Stimulated activated CD4-positive, alpha-beta T cell treated with anti-CD3 and anti-CD28 coated beads, Interleukin-1b, Interleukin-23, amount 100 ng/mL, for 1 hour (primary cell): ENCODE results near the gene ZNF358.

ENCODE experiments used
- DNase-seq, 2 donors: peaks; one replicate each; pipeline ENCODE4 v3.0.0-alpha.2; 2020; ENCODE audit warnings: low read depth in 2 of 2

ZNF358 gene

GRCh38 chr19:7515645-7516151 is at the start of gene ZNF358:
ZNF358 (plus strand) TSS chr19:7516103; CDS start chr19:7519243, 3,140 bp downstream.
- no peak for DNase-seq

DNA sequence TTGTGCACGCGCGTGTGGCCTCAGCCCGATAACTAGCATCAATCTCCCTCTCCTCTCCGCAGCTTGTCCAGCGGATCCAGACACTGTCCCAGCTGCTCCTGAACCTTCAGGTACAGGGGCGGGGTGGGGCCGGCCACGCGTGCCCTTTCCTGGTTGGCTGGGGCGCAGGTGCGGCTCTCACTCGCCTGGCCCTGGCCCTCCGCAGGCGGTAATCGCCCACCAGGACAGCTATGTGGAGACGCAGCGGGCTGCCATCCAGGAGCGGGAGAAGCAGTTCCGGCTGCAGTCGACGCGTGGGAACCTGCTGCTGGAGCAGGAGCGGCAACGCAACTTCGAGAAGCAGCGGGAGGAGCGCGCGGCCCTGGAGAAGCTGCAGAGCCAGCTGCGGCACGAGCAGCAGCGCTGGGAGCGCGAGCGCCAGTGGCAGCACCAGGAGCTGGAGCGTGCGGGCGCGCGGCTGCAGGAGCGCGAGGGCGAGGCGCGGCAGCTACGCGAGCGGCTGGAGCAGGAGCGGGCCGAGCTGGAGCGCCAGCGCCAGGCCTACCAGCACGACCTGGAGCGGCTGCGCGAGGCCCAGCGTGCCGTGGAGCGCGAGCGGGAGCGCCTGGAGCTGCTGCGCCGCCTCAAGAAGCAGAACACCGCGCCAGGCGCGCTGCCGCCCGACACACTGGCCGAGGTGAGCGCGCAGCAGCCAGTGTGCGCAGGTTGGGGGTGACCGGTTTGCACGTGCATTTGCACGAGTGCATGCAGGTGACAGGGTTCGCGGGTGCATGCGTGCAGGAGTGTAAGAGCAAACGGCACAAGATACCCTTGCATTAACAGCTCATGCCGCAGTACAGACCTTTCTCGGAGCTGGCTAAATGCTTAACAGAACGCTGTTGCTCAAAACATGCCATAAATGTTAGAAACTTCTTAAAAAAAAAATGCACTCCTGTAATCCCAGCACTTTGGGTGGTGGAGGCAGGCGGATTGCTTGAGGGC is 48.6 kb upstream of the ZNF358 start:
- DNase-seq, result no peak

DNA sequence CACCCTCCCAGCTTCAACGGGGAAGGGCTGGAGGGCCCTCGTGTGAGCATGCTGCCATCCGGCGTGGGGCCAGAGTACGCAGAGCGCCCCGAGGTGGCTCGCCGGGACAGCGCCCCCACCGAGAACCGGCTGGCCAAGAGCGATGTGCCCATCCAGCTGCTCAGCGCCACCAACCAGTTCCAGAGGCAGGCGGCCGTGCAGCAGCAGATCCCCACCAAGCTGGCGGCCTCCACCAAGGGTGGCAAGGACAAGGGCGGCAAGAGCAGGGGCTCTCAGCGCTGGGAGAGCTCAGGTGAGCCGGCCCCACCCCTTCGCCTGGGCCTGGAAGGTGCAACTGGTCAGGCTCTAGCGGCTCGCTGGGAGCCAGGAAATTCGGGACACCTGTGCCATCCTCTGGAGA is 47.1 kb upstream of the ZNF358 start:
- DNase-seq, result no peak

- DNase-seq, result no peak
Observed at GRCh38 chr19:7469669-7470285, 46.1 kb upstream of the ZNF358 start.

DNA sequence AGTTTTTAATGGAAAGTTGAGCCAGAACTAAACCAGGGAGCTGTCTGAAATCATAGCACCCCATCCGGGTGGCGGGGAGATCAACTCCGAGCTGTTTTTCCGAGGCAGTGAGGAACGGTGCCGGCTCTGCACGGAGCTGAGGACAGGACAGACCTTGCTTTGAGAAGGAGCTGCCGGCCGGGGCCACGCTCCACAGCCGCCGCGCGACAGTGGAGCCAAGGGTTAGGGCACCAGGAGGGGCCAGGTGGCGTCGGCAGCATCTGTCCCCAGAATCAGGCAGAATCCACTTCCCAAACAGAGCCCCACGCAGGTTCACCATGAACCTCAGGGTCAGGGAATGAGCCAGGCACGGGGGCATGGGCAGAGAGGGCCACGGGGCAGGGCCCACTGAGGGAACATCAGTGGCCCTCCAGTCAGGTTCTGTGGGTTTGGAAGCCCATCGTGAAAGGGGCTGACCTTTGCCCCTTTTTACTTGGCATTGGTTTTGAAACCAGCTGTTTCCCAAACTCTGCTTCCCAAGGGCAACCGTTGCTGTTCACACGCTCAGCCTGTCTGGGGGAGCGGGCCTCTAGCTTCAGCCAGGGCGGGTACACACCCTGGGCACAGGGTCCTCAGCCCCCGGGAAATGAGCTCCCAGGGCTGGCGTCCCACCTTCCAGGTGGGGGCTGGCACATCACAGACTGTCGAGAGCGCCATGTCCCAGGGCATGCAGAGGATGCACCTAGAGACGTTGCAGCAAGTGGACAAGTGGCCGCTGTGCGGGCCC is 45.2 kb upstream of the ZNF358 start:
- DNase-seq, result no peak

GRCh38 chr19:7471696-7472615 is 43.9 kb upstream of the ZNF358 start:
- no peak for DNase-seq

DNA sequence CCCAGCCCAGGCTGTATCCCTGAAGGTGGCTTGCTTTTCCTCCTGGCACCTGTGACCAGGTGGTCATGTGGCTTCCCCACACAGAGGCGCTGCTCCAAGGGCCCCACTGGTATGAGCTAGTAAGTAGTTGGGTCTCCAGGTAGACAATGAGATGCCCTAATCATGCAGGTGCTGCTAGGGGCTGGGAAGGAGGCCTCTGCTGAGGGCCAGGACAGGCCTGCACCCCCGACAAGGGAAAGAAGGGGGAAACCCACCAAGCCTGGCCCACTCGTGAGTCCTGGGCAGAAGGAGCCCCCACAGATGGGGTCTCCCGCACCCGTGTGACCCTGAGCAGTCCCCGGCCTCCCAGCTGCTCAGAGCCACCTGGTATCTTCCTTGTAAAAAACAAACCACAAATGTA is 40.2 kb upstream of the ZNF358 start:
- DNase-seq, result no peak

DNA sequence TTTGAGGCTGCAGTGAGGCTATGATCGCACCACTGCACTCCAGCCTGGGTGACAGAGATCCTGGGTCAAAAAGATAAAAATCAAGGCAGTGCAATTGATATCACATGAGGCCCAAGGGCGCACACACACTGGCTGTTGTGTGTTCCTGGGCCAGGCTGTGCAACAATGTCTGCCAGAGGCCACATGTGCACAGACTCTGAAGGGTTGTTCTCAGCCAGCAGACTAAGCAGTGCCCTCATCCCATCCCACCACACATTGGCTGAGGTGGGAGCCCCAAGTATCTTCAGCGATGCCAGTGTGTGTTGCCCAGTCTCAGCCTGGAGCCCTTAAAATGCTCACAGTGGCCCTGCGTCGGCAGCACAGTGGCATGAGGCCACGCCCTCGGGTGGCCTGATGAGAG is 39.7 kb upstream of the ZNF358 start:
- no peak for DNase-seq

GRCh38 chr19:7476777-7477494 is 39.0 kb upstream of the ZNF358 start:
- no peak for DNase-seq

GRCh38 chr19:7477758-7478157 is 38.1 kb upstream of the ZNF358 start:
- DNase-seq, result no peak

- no peak for DNase-seq
Observed at GRCh38 chr19:7478173-7478842, 37.6 kb upstream of the ZNF358 start.

- no peak for DNase-seq
Observed at GRCh38 chr19:7478843-7479227, 37.1 kb upstream of the ZNF358 start.

GRCh38 chr19:7480222-7480969 is 35.5 kb upstream of the ZNF358 start:
- no peak for DNase-seq

DNA sequence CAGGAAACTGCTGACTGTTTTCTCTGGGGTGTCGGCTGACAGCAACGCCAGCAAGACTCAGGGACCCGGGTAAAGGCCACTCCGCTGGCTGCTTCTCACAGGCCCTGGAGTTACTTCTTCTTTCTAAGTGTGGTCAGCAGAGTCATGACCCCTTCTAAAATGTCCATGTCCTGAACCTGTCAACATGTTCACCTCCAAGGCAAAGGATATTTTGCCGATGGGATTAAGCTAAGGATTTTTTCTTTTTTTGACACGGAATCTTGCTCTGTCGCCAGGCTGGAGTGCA is 35.0 kb upstream of the ZNF358 start:
- no peak for DNase-seq

DNA sequence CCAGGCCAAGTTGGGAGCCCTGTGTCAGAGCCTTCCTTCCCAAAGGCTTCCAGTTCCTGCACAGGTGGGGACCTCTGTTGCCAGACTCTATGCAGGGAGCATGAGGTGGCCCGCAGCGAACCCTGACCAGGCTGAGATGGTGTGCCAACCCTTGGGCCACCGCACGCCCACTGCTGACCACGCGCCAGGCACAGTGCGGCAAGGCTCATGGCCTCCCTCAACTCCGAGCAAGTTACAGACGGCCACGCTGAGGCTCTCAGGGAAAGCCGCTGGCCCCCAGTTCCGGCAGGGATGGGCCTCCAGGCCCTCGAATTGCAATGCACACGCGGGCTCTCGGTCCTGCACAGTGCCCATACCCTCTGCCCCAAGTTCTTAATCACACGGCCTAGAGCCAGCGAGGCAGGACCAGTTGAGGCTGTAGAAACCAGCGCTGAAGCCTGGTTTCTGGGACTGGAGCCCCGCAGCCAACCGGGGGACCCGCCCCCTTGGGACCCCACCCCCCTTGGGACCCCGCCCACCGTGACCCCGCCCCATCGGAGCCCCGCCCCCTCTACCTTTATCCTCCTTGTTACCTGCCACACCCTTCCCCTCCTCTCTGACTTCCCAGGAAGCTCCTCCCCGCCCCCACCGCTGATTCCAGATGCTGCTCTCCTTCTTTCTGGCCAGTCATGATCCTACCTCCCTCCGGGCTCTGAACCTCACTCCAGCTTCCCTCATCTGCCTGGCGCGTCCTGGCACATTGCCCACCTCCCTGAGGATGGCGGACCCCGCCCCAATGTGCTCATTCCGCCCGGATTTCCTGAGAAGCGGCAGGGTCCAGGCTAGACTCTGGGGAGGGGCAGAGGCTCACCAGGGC is 33.1 kb upstream of the ZNF358 start:
- DNase-seq, result no peak

GRCh38 chr19:7483720-7484201 is 32.1 kb upstream of the ZNF358 start:
- DNase-seq, result no peak

DNA sequence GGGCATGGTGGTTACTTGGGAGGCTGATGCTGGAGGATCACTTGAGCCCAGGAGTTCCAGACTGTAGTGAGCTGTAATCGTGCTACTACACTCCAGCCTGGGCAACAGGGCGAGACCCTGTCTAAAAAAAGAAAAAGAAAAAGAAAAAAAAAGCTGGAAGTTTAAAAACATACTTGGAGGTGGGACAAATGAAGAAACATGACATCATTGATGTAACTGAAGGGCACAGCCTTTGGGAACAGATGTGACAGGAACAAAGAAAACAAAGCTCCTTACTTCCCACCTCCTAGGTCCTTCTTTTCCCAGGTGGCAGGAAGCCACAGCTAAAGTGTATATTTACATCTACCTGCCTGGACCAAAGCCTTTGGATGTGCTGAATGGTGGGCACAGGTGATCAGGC is 29.0 kb upstream of the ZNF358 start:
- no peak for DNase-seq

DNA sequence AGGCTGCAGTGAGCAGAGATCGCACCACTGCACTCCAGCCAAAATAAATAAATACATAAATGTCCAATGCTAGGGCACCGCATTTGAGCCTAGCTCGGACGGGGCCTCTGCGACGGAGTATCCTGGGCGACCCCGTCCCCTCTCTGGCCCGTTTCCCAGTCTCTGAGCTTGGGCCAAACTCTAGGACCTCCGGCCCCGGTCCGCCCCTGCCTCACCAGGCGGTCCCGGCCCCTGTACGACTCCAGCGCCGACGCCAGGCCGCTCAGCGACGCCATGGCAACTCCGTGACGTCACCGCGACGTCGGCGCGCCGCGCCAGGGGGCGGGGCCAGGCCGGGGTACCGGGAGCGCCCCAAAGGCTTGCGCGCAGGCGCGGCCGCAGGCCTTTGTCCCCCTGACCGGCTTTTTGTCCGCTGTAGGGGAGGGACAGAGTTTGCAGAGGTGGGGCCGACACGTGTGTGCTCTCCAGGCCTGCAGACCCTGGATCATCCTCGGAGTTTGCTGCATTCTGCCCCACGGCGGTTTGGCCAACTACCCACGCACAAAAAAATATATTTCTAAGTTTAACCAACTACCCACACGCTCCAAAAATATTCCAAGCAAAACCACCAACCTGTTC is 27.1 kb upstream of the ZNF358 start, which contains the start of gene PEX11G:
Gene PEX11G (minus strand): TSS at position 300 of the 618 bp plus-strand sequence. CDS start 25 bp downstream, at position 275.
- peak; percentile 68 to 88 for DNase-seq
